Mononuclear cell (primary cell): ENCODE results near the gene MINPP1. TPM values are rescaled to one million over a fixed set of nuclear protein-coding genes. Genes with fewer than 3 reads are reported as not detected.
"Not testable (repeated sequence)": the region's sequence is repeated elsewhere in the genome, so short reads cannot be mapped to it uniquely, and the experiment has no call there.

Experiments used
- H3K27me3 ChIP-seq: 2 replicates; pipeline ENCODE4 v1.6.0; 2011; ENCODE audit warnings: low read length, control low read depth; ENCODE audit not compliant: insufficient read depth
- H3K4me1 ChIP-seq: 2 replicates; pipeline ENCODE4 v1.5.1; 2011; ENCODE audit warnings: mild to moderate bottlenecking, low read length, control low read depth; ENCODE audit not compliant: insufficient read depth
- H3K4me3 ChIP-seq: 2 replicates; pipeline ENCODE4 v1.5.1; 2011; ENCODE audit warnings: mild to moderate bottlenecking, low read length, moderate library complexity
- H3K9me3 ChIP-seq: 2 replicates; pipeline ENCODE4 v1.5.1; 2011; ENCODE audit warnings: low read depth, mild to moderate bottlenecking, control low read depth, low read length
- total RNA-seq: library from RNA; depleted of rRNA; stranded (reverse); fragments of >200 nt; gene quantifications from one replicate; pipeline ENCODE4 v1.2.3, GENCODE V29; 2012

The MINPP1 gene
- total RNA-seq, 1 donor: 1.5 TPM

DNA sequence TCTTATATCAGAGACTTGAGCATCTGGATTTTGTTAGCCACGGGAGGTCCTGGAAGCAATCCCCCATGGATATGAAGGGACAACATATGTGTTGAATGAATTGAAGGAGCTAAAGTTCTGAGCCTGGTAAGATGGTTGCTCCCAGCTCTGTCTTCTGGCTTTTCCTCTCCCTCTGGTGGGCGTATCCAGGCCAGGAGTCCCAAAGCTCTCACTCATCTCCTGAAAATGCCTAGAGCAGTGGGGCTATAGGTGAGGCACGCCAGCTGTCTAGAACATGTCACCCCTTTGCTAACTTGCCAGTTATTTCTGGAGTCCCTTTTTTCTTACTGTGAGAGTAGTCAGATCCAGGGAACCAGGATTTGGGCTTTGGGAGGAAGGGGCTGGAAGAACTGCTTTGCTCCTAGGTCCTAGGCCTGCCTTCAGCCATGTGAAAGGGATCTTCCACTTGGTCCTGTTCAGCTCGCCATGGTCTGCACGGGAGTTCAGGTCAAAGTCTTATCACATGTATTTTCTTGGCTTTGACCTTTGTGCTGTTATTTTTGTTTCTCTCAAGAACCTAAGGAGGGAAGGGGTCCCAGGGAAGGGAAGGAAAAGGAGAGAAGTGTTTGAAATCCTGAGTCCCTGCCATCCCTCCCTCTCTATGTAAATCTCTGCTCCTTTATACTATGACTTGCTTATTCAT lies 73.6 kb downstream of the MINPP1 start:
- no peaks in the 10 kb centered on the region for H3K9me3 ChIP-seq
- H3K4me1 ChIP-seq: no peaks in the 10 kb centered on the region
- H3K27me3 ChIP-seq: peaks cover 4% of the 10 kb centered on the region
- H3K4me3 ChIP-seq: no peak overlapping the region

DNA sequence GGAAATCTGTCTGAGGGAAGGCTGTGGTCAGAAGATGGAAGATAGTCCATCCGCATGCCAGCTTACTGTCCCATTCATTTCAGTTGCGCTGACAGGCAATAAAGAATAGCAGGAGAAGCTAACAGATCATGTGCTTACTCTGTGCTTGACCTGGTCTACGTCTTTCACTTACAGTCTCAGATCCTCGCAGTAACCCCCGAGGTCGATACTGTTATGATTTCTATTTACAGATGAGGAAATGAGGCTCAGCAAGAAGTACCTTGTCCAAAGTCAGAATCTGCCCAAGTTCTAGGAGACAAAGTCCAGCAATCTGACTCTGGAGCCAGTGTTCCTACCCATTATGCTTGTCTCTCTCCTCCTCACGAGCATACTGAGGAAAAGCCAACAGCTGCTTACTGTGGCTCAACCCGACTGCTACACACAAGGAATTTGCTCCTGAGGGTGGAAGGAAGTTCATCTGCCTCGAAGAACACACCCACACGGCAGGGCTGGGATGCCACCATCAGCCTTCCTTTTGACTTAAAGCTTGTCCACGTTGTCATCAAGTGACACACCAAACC lies 74.2 kb downstream of the MINPP1 start:
- Histone ChIP-seq H3K4me3 (no peak overlapping the region), H3K27me3 (peaks cover 4% of the 10 kb centered on the region), H3K9me3 (no peaks in the 10 kb centered on the region), H3K4me1 (no peaks in the 10 kb centered on the region)

GRCh38 chr10:87579563-87579962 lies 74.9 kb downstream of the MINPP1 start:
- Histone ChIP-seq H3K4me1 (no peaks in the 10 kb centered on the region), H3K9me3 (no peaks in the 10 kb centered on the region), H3K27me3 (peaks cover 4% of the 10 kb centered on the region), H3K4me3 (no peak overlapping the region)

DNA sequence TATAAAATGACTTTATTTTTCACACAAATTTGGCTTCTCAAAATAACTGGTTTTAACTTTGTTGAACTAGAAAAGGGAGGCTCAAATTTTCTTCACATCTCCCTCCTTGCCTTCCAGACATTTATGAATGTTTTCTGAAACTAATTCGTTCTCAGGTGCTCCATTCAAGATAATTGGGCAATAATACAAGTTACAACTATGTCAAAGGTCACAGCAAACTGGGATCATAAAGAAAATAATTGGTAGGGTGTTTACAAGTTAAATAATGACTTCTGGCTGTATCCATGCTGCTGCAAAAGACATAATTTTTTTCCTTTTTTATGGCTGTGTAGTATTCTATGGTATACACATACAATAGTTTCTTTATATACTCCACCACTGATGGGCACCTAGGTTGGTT lies 75.3 kb downstream of the MINPP1 start:
- Histone ChIP-seq H3K4me3 (no peak overlapping the region), H3K27me3 (peaks cover 4% of the 10 kb centered on the region), H3K9me3 (no peaks in the 10 kb centered on the region), H3K4me1 (no peaks in the 10 kb centered on the region)

DNA sequence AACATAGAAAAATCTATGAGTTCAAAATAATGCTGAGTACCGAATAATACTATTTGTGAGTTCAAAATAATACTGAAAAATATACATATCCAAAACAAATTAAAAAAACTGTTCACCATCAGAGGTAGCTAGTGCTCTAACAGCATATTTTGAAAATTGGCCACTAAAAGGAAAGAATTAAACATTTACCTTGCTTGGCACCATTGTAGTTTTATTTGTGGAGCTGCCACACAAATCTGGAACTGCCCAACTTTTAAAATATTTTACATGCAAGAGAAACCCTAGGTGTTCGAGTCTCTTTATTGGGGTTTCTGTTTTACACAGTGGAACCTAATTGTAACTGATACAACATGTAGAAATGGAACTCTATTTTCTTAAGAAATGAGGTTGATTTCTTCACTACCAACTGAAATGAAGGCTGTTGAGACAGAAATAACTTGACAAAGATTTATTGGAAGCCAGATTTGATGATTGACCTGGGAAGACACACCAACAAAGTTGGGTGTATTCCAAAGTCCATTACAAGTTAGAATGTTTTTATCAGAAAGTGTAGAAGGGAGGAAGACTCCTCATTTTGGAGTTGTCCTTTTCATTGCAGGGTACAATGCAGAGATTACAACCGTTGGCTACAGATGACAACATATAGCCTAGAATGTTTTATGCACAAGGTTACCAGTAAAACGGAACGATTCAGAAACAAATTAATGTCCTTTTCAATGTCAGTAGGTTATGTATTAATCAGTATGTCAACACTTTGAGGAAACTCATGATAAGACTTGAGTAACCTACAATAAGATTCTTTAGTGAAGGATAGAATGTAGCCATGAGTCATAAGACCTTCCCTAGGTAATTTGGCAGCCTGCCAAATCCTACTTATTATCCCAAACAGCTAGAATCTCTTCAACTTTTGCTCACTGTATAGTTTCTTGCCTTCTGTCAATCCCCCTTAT lies 81.1 kb downstream of the MINPP1 start:
- Histone ChIP-seq H3K27me3 (no peaks in the 10 kb centered on the region), H3K9me3 (no peaks in the 10 kb centered on the region), H3K4me1 (no peaks in the 10 kb centered on the region), H3K4me3 (no peak overlapping the region)

- Histone ChIP-seq H3K4me3 (no peak overlapping the region), H3K27me3 (no peaks in the 10 kb centered on the region), H3K4me1 (no peaks in the 10 kb centered on the region), H3K9me3 (no peaks in the 10 kb centered on the region)
These were observed 85.0 kb downstream of the MINPP1 start for GRCh38 chr10:87589645-87590051.

GRCh38 chr10:87590705-87591588 lies 86.3 kb downstream of the MINPP1 start:
- H3K4me1 ChIP-seq: no peaks in the 10 kb centered on the region
- H3K9me3 ChIP-seq: no peaks in the 10 kb centered on the region
- no peak overlapping the region for H3K4me3 ChIP-seq
- H3K27me3 ChIP-seq: no peaks in the 10 kb centered on the region

GRCh38 chr10:87591589-87591886 lies 86.8 kb downstream of the MINPP1 start:
- H3K27me3 ChIP-seq: no peaks in the 10 kb centered on the region
- H3K4me3 ChIP-seq: no peak overlapping the region
- no peaks in the 10 kb centered on the region for H3K9me3 ChIP-seq
- H3K4me1 ChIP-seq: no peaks in the 10 kb centered on the region

- H3K4me1 ChIP-seq, H3K9me3 ChIP-seq, H3K27me3 ChIP-seq, H3K4me3 ChIP-seq: not testable (repeated sequence)
These were observed 88.2 kb downstream of the MINPP1 start for GRCh38 chr10:87592920-87593319.

DNA sequence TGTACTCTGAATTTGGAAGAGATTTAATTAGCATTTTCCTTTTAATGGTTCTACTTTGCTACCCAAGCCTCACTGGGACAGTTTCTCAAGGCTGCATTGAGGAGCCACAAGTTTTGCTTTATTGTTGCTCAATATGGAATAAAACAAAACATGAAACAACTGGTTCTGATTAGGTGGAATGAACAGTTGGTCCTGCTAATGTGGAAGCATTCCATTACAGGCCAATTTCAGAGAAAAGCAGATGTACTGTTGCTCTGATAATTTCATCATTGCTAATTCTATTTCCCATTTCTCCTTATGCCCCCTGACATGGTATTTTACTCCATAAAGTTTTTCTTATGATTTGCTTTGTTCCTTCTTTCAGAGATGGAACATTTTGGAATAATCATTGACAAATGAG lies 89.0 kb downstream of the MINPP1 start:
- no peak overlapping the region for H3K4me3 ChIP-seq
- H3K9me3 ChIP-seq: no peaks in the 10 kb centered on the region
- no peaks in the 10 kb centered on the region for H3K27me3 ChIP-seq
- no peaks in the 10 kb centered on the region for H3K4me1 ChIP-seq

GRCh38 chr10:87594181-87594580 lies 89.5 kb downstream of the MINPP1 start:
- Histone ChIP-seq H3K4me1 (no peaks in the 10 kb centered on the region), H3K27me3 (no peaks in the 10 kb centered on the region), H3K4me3 (no peak overlapping the region), H3K9me3 (no peaks in the 10 kb centered on the region)

DNA sequence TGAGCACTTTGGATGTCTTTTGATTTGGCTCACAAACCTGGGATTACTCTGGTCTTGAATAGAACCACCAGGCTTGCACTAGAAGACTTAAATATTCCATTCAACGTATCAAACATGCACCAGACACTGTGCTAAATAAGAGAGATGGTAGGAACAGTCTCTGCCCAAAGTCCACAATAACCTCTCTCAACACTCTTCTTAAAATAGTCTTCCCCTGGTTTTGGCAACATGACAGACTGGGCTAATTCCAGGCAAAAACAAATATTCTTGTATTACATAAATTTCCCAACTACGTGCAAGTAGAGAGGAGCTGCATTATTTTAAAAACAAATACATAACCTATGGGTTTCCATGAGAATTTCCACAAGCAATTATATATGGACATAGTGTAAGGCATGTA lies 90.2 kb downstream of the MINPP1 start:
- Histone ChIP-seq H3K27me3 (no peaks in the 10 kb centered on the region), H3K9me3 (no peaks in the 10 kb centered on the region), H3K4me3 (no peak overlapping the region), H3K4me1 (no peaks in the 10 kb centered on the region)

DNA sequence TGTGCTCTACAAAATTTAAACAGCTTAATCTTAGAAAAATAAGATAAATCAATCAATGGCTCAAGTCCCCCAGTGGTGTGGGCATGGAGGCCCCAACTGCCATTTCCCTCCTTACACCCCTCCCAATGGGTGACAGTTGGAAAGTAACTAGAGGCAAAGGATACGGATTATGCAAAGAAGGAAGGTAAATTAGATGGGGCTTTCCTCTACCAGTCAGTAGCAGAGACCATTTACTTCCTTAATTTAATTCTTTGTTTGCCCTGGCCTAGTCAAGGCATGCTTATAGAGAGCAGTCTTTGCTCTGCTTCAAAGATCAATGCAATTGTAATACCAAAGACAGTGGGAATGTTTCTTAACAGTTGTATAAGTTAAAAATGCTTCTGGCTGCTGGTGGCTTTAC lies 91.7 kb downstream of the MINPP1 start:
- no peaks in the 10 kb centered on the region for H3K9me3 ChIP-seq
- no peaks in the 10 kb centered on the region for H3K4me1 ChIP-seq
- no peak overlapping the region for H3K4me3 ChIP-seq
- no peaks in the 10 kb centered on the region for H3K27me3 ChIP-seq

DNA sequence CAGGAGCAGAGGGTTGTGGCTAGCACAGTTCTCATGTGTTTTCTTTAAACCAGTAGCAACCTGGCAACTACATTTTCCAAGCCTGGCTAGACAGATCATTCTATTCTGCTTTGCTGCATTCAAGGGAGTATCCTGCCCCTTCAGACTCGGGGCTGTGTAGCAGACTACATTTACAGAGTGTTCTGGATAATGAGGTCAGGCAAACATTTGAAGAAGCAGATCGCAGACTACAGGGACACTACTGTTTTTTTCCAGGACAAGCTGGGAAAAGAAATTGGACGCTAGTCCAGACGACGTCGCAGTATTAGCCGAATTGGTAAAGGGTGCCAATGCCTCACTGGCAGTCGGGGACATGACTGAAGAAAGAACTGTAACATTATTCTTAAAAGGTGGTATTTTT lies 94.0 kb downstream of the MINPP1 start:
- no peaks in the 10 kb centered on the region for H3K27me3 ChIP-seq
- H3K4me1 ChIP-seq: no peaks in the 10 kb centered on the region
- H3K9me3 ChIP-seq: no peaks in the 10 kb centered on the region
- H3K4me3 ChIP-seq: no peak overlapping the region

- Histone ChIP-seq H3K4me1 (no peaks in the 10 kb centered on the region), H3K4me3 (no peak overlapping the region), H3K9me3 (no peaks in the 10 kb centered on the region), H3K27me3 (no peaks in the 10 kb centered on the region)
These were observed 95.9 kb downstream of the MINPP1 start for GRCh38 chr10:87600581-87600980.
